ENCODE results near the gene DGLUCY.
"Not testable (repeated sequence)": the region's sequence is repeated elsewhere in the genome, so short reads cannot be mapped to it uniquely, and the experiment has no call there.

GRCh38 chr14:91097657-91098056 is 16.2 kb upstream of the DGLUCY start:
- TF ChIP-seq CTCF (conservative IDR thresholded peaks at IDR 0.05; ENCODE audit: low read depth, low read length); EZH2 (IDR thresholded peaks at IDR 0.05; ENCODE audit: borderline replicate concordance, low read depth, low read length, poor library complexity, severe bottlenecking): not testable (repeated sequence)
